WI38 (cell line): Measurements from ENCODE around the gene AFF3.

Experiments used
- H3K4me3 ChIP-seq: 2 replicates; pipeline ENCODE4 v1.5.1; 2011; ENCODE audit warnings: low read depth, mild to moderate bottlenecking, control low read depth, low read length
- TF ChIP-seq, protein P1 (sequence below): IDR thresholded peaks from 2 replicates; pipeline ENCODE4 v1.5.1; 2012; ENCODE audit warnings: low read depth, mild to moderate bottlenecking, control low read depth, low read length

The AFF3 gene

DNA sequence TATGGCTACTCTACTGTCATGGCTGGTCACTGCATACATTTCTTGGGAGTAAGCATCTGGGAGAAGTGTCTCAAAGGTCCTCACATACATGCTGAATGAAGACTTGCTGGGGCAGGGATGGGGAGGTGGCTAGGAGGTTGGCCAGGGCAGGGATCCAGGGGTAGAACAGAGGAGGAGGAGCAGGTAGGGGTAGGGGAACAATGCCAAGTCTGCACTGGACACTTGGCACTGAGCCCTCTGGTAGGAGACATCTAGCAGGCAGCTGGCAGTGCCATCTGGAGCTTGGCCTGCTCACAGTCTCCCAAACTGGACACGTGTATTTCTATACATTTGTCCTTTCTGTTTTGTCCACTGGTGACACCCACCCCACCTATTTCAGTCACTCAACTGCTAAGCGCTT is 589.9 kb downstream of the AFF3 start:
- TF ChIP-seq, protein P1, sequence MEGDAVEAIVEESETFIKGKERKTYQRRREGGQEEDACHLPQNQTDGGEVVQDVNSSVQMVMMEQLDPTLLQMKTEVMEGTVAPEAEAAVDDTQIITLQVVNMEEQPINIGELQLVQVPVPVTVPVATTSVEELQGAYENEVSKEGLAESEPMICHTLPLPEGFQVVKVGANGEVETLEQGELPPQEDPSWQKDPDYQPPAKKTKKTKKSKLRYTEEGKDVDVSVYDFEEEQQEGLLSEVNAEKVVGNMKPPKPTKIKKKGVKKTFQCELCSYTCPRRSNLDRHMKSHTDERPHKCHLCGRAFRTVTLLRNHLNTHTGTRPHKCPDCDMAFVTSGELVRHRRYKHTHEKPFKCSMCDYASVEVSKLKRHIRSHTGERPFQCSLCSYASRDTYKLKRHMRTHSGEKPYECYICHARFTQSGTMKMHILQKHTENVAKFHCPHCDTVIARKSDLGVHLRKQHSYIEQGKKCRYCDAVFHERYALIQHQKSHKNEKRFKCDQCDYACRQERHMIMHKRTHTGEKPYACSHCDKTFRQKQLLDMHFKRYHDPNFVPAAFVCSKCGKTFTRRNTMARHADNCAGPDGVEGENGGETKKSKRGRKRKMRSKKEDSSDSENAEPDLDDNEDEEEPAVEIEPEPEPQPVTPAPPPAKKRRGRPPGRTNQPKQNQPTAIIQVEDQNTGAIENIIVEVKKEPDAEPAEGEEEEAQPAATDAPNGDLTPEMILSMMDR: no peak
- no peak overlapping the region for H3K4me3 ChIP-seq

DNA sequence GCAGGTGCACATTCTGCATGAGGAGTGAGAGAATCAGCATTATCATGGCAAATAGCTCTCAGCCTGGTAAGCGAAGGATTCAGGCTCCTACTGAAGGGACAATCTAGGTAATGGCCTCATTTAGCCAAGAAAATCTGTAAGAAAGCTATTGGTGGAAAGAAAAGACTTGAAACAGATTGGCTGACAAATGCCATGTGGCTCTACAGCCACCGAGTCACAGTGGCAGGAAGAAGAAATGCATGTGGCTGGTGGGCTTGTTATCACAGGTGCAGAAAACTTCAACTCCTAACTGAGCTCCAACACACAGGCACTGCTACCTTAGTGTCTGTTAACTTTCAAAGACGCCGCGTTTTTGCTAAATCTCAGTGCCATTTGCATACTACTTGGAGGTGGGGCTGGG is 592.0 kb downstream of the AFF3 start:
- TF ChIP-seq, protein P1: no peak
- H3K4me3 ChIP-seq: no peak overlapping the region

DNA sequence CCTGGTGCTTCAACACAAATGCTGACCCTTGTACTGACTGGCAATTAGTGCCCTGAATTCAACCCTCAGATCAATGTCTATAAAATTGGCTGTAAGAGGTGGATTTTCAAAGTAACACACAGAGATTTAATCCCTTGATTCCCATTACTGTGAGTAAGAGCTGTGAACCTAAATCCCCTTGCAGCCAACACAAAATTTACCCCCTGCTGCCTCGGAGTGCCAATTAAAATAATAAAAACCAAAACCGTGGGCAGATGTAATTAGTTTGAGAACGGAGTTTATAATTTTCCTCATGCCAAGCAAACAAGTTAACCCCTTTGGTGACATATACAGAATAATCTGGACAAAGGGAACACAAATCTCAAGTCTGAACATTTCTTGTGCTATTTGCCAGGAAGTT is 596.8 kb downstream of the AFF3 start:
- TF ChIP-seq, protein P1: no peak
- no peak overlapping the region for H3K4me3 ChIP-seq

DNA sequence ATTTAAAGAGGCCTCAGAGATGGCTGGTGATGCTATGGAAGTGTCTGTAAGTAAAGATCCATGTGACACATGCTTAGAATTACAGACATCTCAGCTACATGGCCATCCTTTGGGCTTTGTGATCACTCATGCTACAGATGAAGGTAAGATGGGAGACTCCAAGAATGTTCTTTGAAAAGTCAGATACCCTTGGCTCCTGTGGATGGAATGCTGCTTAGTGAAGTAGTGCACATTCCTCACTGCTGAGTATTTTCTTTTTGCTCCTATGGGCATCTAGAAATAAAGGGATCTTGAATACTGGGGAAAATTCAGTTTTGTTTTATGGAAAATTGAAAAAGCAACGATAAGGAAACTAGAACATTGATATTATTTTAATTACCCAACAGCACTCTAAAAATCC is 597.3 kb downstream of the AFF3 start:
- TF ChIP-seq, protein P1: no peak
- H3K4me3 ChIP-seq: no peak overlapping the region

- H3K4me3 ChIP-seq: no peak overlapping the region
- TF ChIP-seq, protein P1: no peak
Measured at GRCh38 chr2:99544608-99545007, 597.8 kb downstream of the AFF3 start.

- TF ChIP-seq, protein P1: no peak
- H3K4me3 ChIP-seq: no peak overlapping the region
Measured at GRCh38 chr2:99543247-99543646, 599.1 kb downstream of the AFF3 start.

DNA sequence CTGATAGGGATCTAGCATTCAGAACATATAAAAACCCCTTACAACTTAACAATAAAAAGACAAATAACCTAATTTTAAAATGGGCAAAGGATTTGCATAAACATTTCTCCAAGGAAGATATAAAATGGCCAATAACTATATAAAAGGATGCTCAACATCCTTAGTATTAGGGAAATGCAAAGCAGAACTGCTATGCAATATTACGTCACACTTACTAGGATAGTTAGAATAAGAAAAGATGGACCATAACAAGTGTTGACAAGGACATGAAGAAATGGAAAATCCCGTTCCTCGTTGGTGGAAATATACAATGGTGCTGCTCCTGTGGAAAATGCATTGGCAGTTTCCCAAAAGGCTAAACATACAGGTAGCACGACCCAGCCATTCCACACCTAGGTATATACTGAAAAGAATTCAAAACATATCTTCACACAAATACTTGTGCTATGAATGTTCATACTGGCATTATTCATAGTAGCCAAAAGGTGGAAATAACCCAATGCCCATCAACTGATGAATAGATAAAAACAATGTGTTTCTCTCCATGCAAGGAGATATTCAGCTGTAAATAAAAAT is 604.4 kb downstream of the AFF3 start:
- H3K4me3 ChIP-seq: no peak overlapping the region
- TF ChIP-seq, protein P1: no peak
